Measurements from ENCODE around the gene CLEC4C. TPM values are rescaled to one million over a fixed set of nuclear protein-coding genes. Genes with fewer than 3 reads are reported as not detected.
"Not testable (repeated sequence)": the region's sequence is repeated elsewhere in the genome, so short reads cannot be mapped to it uniquely, and the experiment has no call there.

CLEC4C gene
- total and polyA plus RNA-seq, 10 donors = 0.26 to 4.3 (median 1.3) TPM; not detected in 4

DNA sequence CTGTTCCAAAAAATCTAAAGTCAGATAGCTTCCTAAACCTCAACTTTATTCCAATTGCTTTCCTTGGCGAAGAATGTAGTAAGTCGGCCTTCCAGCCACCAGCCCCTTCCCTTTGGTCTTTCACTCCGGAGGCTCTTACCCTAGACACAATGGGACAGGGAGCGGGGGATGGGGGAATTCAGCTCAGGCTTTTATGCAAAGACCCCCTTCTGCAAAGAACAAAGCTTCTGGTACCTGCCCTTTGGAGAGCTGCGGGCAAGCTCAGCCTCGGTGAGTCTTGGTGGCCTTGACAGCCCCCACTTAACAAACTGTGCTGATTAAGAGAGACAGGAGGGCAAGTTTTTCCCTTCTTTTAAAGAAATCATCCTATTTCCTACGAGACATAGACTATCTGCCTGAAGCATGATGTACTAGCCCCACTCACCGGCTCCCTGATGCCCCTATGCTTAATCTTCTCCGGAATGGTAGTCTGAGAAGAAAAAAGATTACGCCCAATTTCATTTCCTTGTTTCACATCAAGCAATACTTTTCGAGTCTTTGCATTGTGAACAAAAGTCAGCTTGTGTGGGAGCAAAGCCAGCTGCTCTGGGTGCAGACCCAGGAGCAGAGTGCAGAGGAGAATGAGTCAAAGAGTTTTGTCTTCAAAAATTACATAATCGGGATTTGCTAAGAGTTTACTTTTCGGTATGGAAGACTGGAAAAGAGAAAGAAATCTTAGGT, 40.6 kb upstream of the CLEC4C start:
- WGBS, 5 donors = 56 to 74% (median 71%) methylated on average over 13 of the region's 13 CpGs
- peaks cover 0 to 22% (median 0%) of the 10 kb centered on the region in 7 donors for H3K27me3 ChIP-seq (replicated peaks in 1 of 7)
- H3K4me1 ChIP-seq = no peaks in the 10 kb centered on the region
- H3K9me3 ChIP-seq = no peaks in the 10 kb centered on the region
- no peak for DNase-seq
- no peak overlapping the region for H3K27ac ChIP-seq
- no peaks in the 10 kb centered on the region for H3K36me3 ChIP-seq
- intact Hi-C loops (cut with DNase I; ENCODE audit: low total_unique reads) = no loop called here
- TF ChIP-seq POLR2AphosphoS5 (IDR thresholded peaks at IDR 0.05) (no peak), POLR2A (IDR thresholded peaks at IDR 0.05) (no peak)
- TF ChIP-seq, protein P1, sequence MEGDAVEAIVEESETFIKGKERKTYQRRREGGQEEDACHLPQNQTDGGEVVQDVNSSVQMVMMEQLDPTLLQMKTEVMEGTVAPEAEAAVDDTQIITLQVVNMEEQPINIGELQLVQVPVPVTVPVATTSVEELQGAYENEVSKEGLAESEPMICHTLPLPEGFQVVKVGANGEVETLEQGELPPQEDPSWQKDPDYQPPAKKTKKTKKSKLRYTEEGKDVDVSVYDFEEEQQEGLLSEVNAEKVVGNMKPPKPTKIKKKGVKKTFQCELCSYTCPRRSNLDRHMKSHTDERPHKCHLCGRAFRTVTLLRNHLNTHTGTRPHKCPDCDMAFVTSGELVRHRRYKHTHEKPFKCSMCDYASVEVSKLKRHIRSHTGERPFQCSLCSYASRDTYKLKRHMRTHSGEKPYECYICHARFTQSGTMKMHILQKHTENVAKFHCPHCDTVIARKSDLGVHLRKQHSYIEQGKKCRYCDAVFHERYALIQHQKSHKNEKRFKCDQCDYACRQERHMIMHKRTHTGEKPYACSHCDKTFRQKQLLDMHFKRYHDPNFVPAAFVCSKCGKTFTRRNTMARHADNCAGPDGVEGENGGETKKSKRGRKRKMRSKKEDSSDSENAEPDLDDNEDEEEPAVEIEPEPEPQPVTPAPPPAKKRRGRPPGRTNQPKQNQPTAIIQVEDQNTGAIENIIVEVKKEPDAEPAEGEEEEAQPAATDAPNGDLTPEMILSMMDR (IDR thresholded peaks at IDR 0.05 in 8 of 11, conservative IDR thresholded peaks at IDR 0.05 in 3 of 11) = no peak
- no peak overlapping the region for H3K4me3 ChIP-seq

DNA sequence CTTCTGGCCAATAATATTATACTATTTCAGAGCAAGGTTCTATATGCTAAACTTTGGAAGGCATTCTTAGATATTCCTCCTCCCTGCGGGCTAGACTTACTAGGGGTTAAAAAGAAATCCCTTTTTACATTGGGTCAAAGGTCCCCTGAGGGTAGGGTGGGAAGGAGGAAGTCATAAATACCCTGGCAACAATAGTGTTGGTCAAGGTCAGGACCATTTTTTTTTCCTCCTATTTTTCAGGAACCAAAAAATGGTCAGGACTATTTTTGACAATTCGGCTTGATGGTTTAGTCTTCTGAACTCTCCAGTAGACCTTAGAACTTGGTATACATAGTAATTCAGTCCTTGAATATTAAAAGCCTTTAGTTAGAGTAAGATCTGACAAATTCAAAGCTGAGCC, 37.5 kb upstream of the CLEC4C start:
- intact Hi-C loops (cut with DNase I; ENCODE audit: low total_unique reads) = no loop called here
- TF ChIP-seq, protein P1 (IDR thresholded peaks at IDR 0.05 in 8 of 11, conservative IDR thresholded peaks at IDR 0.05 in 3 of 11) = no peak
- TF ChIP-seq POLR2AphosphoS5 (IDR thresholded peaks at IDR 0.05) (no peak), POLR2A (IDR thresholded peaks at IDR 0.05) (no peak)
- no peak overlapping the region for H3K27ac ChIP-seq
- peaks cover 0 to 22% (median 0%) of the 10 kb centered on the region in 7 donors for H3K27me3 ChIP-seq (replicated peaks in 1 of 7)
- no peak overlapping the region for H3K4me3 ChIP-seq
- no peaks in the 10 kb centered on the region for H3K36me3 ChIP-seq
- DNase-seq = no peak
- 51 to 75% (median 62%) methylated on average over 2 of the region's 2 CpGs for WGBS, 5 donors
- H3K4me1 ChIP-seq = no peaks in the 10 kb centered on the region
- no peaks in the 10 kb centered on the region for H3K9me3 ChIP-seq

DNA sequence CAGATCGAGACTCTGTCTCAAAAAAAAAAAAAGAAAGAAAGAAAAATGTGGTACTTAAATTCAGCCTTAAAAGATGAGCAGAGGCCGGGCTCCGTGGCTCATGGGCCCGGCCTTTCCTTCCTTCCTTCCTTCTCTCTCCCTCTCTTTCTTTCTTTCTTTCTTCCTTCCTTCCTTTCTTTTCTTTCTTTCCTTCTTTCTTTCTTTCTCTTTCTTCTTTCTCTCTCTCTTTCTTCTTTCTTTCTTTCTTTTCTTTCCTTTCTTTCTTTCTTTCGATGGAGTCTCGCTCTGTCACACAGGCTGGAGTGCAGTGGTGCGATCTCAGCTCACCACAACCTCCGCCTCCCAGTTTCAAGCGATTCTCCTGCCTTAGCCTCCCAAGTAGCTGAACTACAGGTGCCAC, 36.3 kb upstream of the CLEC4C start:
- intact Hi-C loops (cut with DNase I; ENCODE audit: low total_unique reads); H3K9me3 ChIP-seq: not testable (repeated sequence)
- WGBS, 5 donors = 70 to 87% (median 81%) methylated on average over 9 of the region's 9 CpGs

DNA sequence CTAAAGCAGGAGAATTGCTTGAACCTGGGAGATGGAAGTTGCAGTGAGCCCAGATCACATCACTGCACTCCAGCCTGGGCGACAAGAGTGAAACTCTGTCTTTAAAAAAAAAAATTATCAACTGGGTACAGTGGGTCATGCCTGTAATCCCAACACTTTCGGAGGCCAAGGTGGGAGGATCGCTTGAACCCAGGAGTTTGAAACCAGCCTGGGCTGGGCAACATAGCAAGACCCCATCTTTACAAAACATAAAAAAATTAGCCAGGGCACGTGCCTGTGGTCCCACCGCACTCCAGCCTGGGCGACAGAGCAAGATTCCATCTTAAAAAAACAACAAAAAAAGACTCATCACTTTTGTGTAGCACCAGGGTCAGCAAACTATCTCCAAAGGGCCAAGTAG, 34.9 kb upstream of the CLEC4C start:
- H3K9me3 ChIP-seq = no peaks in the 10 kb centered on the region
- intact Hi-C loops (cut with DNase I; ENCODE audit: low total_unique reads) = no loop called here
- H3K4me3 ChIP-seq = no peak overlapping the region
- DNase-seq = no peak
- WGBS, 5 donors = 87 to 95% (median 94%) methylated on average over 6 of the region's 6 CpGs
- no peak overlapping the region for H3K27ac ChIP-seq
- TF ChIP-seq POLR2A (IDR thresholded peaks at IDR 0.05) (no peak), POLR2AphosphoS5 (IDR thresholded peaks at IDR 0.05) (no peak)
- TF ChIP-seq, protein P1 (IDR thresholded peaks at IDR 0.05 in 8 of 11, conservative IDR thresholded peaks at IDR 0.05 in 3 of 11) = no peak
- H3K4me1 ChIP-seq = no peaks in the 10 kb centered on the region
- no peaks in the 10 kb centered on the region for H3K36me3 ChIP-seq
- peaks cover 0 to 8% (median 0%) of the 10 kb centered on the region in 7 donors for H3K27me3 ChIP-seq (replicated peaks in 1 of 7)

More for the DNA sequence above, 36.3 kb upstream of the CLEC4C start:
- not testable (repeated sequence) for H3K4me1 ChIP-seq, H3K36me3 ChIP-seq, H3K27ac ChIP-seq, DNase-seq, H3K4me3 ChIP-seq
- H3K27me3 ChIP-seq (replicated peaks in 1 of 7) = peaks cover 0 to 14% (median 0%) of the 10 kb centered on the region in 7 donors
